Hepatocyte (in vitro differentiated cells): ENCODE data around the gene ABCA1.

Experiments
- EZH2phosphoT487 ChIP-seq: fragments of 200-600 bp; sonication (generic); IDR thresholded peaks from one replicate; pipeline ENCODE4 v1.6.1; 2018; ENCODE audit warnings: antibody characterized with exemption, mild to moderate bottlenecking, low read depth, moderate library complexity; ENCODE audit not compliant: unreplicated experiment, severe bottlenecking
- TF ChIP-seq, protein P1 (sequence below): fragments of 200-600 bp; sonication (generic); IDR thresholded peaks from 2 replicates; pipeline ENCODE4 v1.5.1; 2016; ENCODE audit warnings: antibody characterized with exemption, mild to moderate bottlenecking; ENCODE audit not compliant: poor library complexity

- TF ChIP-seq EZH2phosphoT487: no peak
- TF ChIP-seq, protein P1, sequence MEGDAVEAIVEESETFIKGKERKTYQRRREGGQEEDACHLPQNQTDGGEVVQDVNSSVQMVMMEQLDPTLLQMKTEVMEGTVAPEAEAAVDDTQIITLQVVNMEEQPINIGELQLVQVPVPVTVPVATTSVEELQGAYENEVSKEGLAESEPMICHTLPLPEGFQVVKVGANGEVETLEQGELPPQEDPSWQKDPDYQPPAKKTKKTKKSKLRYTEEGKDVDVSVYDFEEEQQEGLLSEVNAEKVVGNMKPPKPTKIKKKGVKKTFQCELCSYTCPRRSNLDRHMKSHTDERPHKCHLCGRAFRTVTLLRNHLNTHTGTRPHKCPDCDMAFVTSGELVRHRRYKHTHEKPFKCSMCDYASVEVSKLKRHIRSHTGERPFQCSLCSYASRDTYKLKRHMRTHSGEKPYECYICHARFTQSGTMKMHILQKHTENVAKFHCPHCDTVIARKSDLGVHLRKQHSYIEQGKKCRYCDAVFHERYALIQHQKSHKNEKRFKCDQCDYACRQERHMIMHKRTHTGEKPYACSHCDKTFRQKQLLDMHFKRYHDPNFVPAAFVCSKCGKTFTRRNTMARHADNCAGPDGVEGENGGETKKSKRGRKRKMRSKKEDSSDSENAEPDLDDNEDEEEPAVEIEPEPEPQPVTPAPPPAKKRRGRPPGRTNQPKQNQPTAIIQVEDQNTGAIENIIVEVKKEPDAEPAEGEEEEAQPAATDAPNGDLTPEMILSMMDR: no peak
Measured at GRCh38 chr9:104850786-104851545, 77.0 kb downstream of the ABCA1 start.
